Hepatocyte (in vitro differentiated cells): ENCODE data around the gene CFAP92. TPM values are rescaled to one million over a fixed set of nuclear protein-coding genes. Genes with fewer than 3 reads are reported as not detected.

ENCODE experiments used
- DNase-seq: peaks from one replicate; pipeline ENCODE4 v3.0.0-alpha.2; 2016; ENCODE audit warnings: low spot score
- H2AFZ ChIP-seq: fragments of 200-600 bp; sonication (generic); 2 replicates; pipeline ENCODE4 v1.6.0; 2016; ENCODE audit warnings: antibody characterized with exemption, mild to moderate bottlenecking
- H3K27ac ChIP-seq: fragments of 200-600 bp; sonication (generic); 2 replicates; pipeline ENCODE4 v1.5.1; 2016; ENCODE audit warnings: mild to moderate bottlenecking
- H3K27me3 ChIP-seq: fragments of 200-600 bp; sonication (generic); 2 replicates; pipeline ENCODE4 v1.6.1; 2016
- H3K36me3 ChIP-seq: fragments of 200-600 bp; sonication (generic); replicated peaks from 2 replicates; pipeline ENCODE4 v1.5.1; 2016; ENCODE audit warnings: low read depth; ENCODE audit not compliant: insufficient read depth
- H3K4me1 ChIP-seq: fragments of 200-600 bp; sonication (generic); 2 replicates; pipeline ENCODE4 v1.5.1; 2016; ENCODE audit warnings: mild to moderate bottlenecking, moderate library complexity; ENCODE audit not compliant: insufficient read depth
- H3K4me2 ChIP-seq: fragments of 200-600 bp; sonication (generic); 2 replicates; pipeline ENCODE4 v1.6.0; 2016
- H3K4me3 ChIP-seq: fragments of 200-600 bp; sonication (generic); 2 replicates; pipeline ENCODE4 v1.5.1; 2016; ENCODE audit warnings: mild to moderate bottlenecking
- H3K79me2 ChIP-seq: fragments of 200-600 bp; sonication (generic); 2 replicates; pipeline ENCODE4 v1.6.0; 2017; ENCODE audit warnings: mild to moderate bottlenecking
- H3K9me2 ChIP-seq: fragments of 200-600 bp; sonication (generic); replicated peaks from 2 replicates; pipeline ENCODE4 v1.6.0; 2017; ENCODE audit warnings: mild to moderate bottlenecking; ENCODE audit not compliant: insufficient read depth
- H3K9me3 ChIP-seq: fragments of 200-600 bp; sonication (generic); 2 replicates; pipeline ENCODE4 v1.5.1; 2016; ENCODE audit warnings: low read depth, mild to moderate bottlenecking
- H4K20me1 ChIP-seq: fragments of 200-600 bp; sonication (generic); 2 replicates; pipeline ENCODE4 v1.6.0; 2016; ENCODE audit warnings: mild to moderate bottlenecking; ENCODE audit not compliant: insufficient read depth, poor library complexity, severe bottlenecking
- CTCF ChIP-seq: fragments of 200-600 bp; sonication (generic); IDR thresholded peaks from 2 replicates; pipeline ENCODE4 v1.5.1; 2016; ENCODE audit warnings: antibody characterized with exemption, mild to moderate bottlenecking; ENCODE audit not compliant: poor library complexity
- EZH2 ChIP-seq: fragments of 200-600 bp; sonication (generic); IDR thresholded peaks from 2 replicates; pipeline ENCODE4 v1.6.1; 2016; ENCODE audit warnings: antibody characterized with exemption, mild to moderate bottlenecking, borderline replicate concordance
- EZH2phosphoT487 ChIP-seq: fragments of 200-600 bp; sonication (generic); IDR thresholded peaks from one replicate; pipeline ENCODE4 v1.6.1; 2018; ENCODE audit warnings: antibody characterized with exemption, mild to moderate bottlenecking, low read depth, moderate library complexity; ENCODE audit not compliant: unreplicated experiment, severe bottlenecking
- WGBS: methylation state at CpG from one replicate; pipeline ENCODE4 v1.1.6; 2016; ENCODE audit warnings: low lambda C conversion rate; ENCODE audit errors: missing lambda C conversion rate; 5-methylcytosine and 5-hydroxymethylcytosine counted together
- polyA plus RNA-seq: library from polyadenylated mRNA; unstranded; fragments of >200 nt; fragmentation: Nextera tagmentation; extraction: Ambion mirVana; gene quantifications from 2 replicates; pipeline ENCODE4 v1.2.1, GENCODE V29; 2016
- total RNA-seq: library from RNA; depleted of rRNA; stranded (reverse); fragments of >200 nt; gene quantifications from 2 replicates; pipeline ENCODE4 v1.2.3, GENCODE V29; 2014

Gene CFAP92
- total and polyA plus RNA-seq, 2 experiments from 2014 or later, result 0.17 to 0.35 TPM

GRCh38 chr3:128933213-128933921, 60.5 kb downstream of the CFAP92 start:
- Histone ChIP-seq H3K9me2 (no peaks in the 10 kb centered on the region), H2AFZ (no peak overlapping the region), H3K36me3 (no peaks in the 10 kb centered on the region), H3K27me3 (no peaks in the 10 kb centered on the region), H3K4me2 (no peak overlapping the region), H3K9me3 (no peaks in the 10 kb centered on the region), H4K20me1 (no peaks in the 10 kb centered on the region), H3K27ac (no peak overlapping the region), H3K4me3 (no peak overlapping the region), H3K4me1 (no peaks in the 10 kb centered on the region), H3K79me2 (no peaks in the 10 kb centered on the region)
- WGBS, result 84% methylated on average over 9 of the region's 9 CpGs
- TF ChIP-seq EZH2phosphoT487 (no peak), EZH2 (no peak), CTCF (no peak)
- no peak for DNase-seq

- WGBS, result 85% methylated on average over 12 of the region's 12 CpGs
- Histone ChIP-seq H3K4me1 (no peaks in the 10 kb centered on the region), H3K9me2 (no peaks in the 10 kb centered on the region), H3K79me2 (no peaks in the 10 kb centered on the region), H3K4me2 (no peak overlapping the region), H3K36me3 (no peaks in the 10 kb centered on the region), H3K27me3 (no peaks in the 10 kb centered on the region), H3K4me3 (no peak overlapping the region), H4K20me1 (no peaks in the 10 kb centered on the region), H2AFZ (no peak overlapping the region), H3K9me3 (no peaks in the 10 kb centered on the region), H3K27ac (no peak overlapping the region)
- TF ChIP-seq EZH2phosphoT487, result no peak
- no peak for TF ChIP-seq EZH2
- no peak for TF ChIP-seq CTCF
- DNase-seq, result no peak
Observed at GRCh38 chr3:128932516-128933212, 61.2 kb downstream of the CFAP92 start.

GRCh38 chr3:128931046-128931445, 62.8 kb downstream of the CFAP92 start:
- H3K4me2 ChIP-seq, result no peak overlapping the region
- H3K9me3 ChIP-seq, result peaks cover under 1% of the 10 kb centered on the region
- H3K79me2 ChIP-seq, result no peaks in the 10 kb centered on the region
- no peaks in the 10 kb centered on the region for H3K9me2 ChIP-seq
- TF ChIP-seq EZH2phosphoT487 (no peak), CTCF (no peak), EZH2 (no peak)
- no peaks in the 10 kb centered on the region for H3K4me1 ChIP-seq
- 94% methylated on average over 10 of the region's 10 CpGs for WGBS
- H3K27me3 ChIP-seq, result no peaks in the 10 kb centered on the region
- H2AFZ ChIP-seq, result no peak overlapping the region
- no peak overlapping the region for H3K27ac ChIP-seq
- no peak for DNase-seq
- no peak overlapping the region for H3K4me3 ChIP-seq
- no peaks in the 10 kb centered on the region for H3K36me3 ChIP-seq
- H4K20me1 ChIP-seq, result no peaks in the 10 kb centered on the region
